Measurements from ENCODE around the gene ACSM5. TPM values are rescaled to one million over a fixed set of nuclear protein-coding genes. Genes with fewer than 3 reads are reported as not detected.

ACSM5 gene
- total RNA-seq: 4.6 TPM in 1 of 2 replicates, not detected in the other

GRCh38 chr16:20409398-20410120 is at the start of gene ACSM5:
Gene ACSM5, plus strand, starts transcription at chr16:20409534. Its CDS starts 1,951 bp downstream, at chr16:20411485.

GRCh38 chr16:20404637-20405036 is 4.7 kb upstream of the ACSM5 start, which contains the start of gene PDILT:
Gene PDILT, minus strand, starts transcription at chr16:20404737. Its CDS starts 5,437 bp downstream, at chr16:20399300.

GRCh38 chr16:20451364-20451763 is 42.0 kb downstream of the ACSM5 start, which contains the start of gene ACSM2A:
Gene ACSM2A, plus strand, starts transcription at chr16:20451521. Its CDS starts 8,594 bp downstream, at chr16:20460115.

Other genes starting within 250 kb of the ACSM5 start
- not detected in 2 replicates for gene GP2, start 82.0 kb upstream of the ACSM5 start, total RNA-seq
- not detected in 2 replicates for gene UMOD, start 56.8 kb upstream of the ACSM5 start, total RNA-seq
- not detected in 2 replicates for gene PDILT, start 4.8 kb upstream of the ACSM5 start, total RNA-seq
- gene ACSM2A, start 42.0 kb downstream of the ACSM5 start, total RNA-seq: not detected in 2 replicates
- gene ACSM2B, start 166.8 kb downstream of the ACSM5 start, total RNA-seq: not detected in 2 replicates